Right atrium auricular region (tissue), 2 donors: ENCODE data around the gene NF1. TPM values are rescaled to one million over a fixed set of nuclear protein-coding genes. Genes with fewer than 3 reads are reported as not detected.

Source experiments
- DNase-seq: peaks from one replicate; pipeline ENCODE4 v3.0.0-alpha.2; 2019; ENCODE audit warnings: low spot score
- H3K27ac ChIP-seq, 2 donors: fragments of 200-600 bp; sonication (generic); 1 replicate in 1 of 2; 2 replicates in 1 of 2; pipeline ENCODE4 v1.5.1; 2016 to 2019
- H3K27me3 ChIP-seq, 2 donors: fragments of 200-600 bp; sonication (generic); one replicate each; pipeline versions ENCODE4 v1.5.1 to v1.6.0; 2017 to 2019
- H3K36me3 ChIP-seq: fragments of 200-600 bp; sonication (generic); one replicate; pipeline ENCODE4 v1.5.1; 2016
- H3K4me1 ChIP-seq, 2 donors: fragments of 200-600 bp; sonication (generic); one replicate each; pipeline versions ENCODE4 v1.5.1 to v1.6.0; 2017 to 2019
- H3K4me3 ChIP-seq, 2 donors: fragments of 200-600 bp; sonication (generic); 1 replicate in 1 of 2; 2 replicates in 1 of 2; pipeline ENCODE4 v1.5.1; 2017 to 2019; ENCODE audit warnings: mild to moderate bottlenecking in 1 of 2, moderate library complexity in 1 of 2
- H3K9me3 ChIP-seq, 2 donors: fragments of 200-600 bp; sonication (generic); one replicate each; pipeline ENCODE4 v1.5.1; 2019
- total RNA-seq, 2 donors: library from RNA; depleted of rRNA; stranded (reverse); fragments of >200 nt; gene quantifications; one replicate each; pipeline ENCODE4 v1.1.0, GENCODE V29; 2016
- TF ChIP-seq, protein P1 (sequence below), 2 donors: fragments of 200-600 bp; sonication (generic); IDR thresholded peaks; one replicate each; pipeline ENCODE4 v1.5.1; 2019; ENCODE audit warnings: antibody characterized with exemption in 2 of 2

NF1 gene
- total RNA-seq, 2 donors from 2014 or later: 47.5 to 51.4 TPM

DNA sequence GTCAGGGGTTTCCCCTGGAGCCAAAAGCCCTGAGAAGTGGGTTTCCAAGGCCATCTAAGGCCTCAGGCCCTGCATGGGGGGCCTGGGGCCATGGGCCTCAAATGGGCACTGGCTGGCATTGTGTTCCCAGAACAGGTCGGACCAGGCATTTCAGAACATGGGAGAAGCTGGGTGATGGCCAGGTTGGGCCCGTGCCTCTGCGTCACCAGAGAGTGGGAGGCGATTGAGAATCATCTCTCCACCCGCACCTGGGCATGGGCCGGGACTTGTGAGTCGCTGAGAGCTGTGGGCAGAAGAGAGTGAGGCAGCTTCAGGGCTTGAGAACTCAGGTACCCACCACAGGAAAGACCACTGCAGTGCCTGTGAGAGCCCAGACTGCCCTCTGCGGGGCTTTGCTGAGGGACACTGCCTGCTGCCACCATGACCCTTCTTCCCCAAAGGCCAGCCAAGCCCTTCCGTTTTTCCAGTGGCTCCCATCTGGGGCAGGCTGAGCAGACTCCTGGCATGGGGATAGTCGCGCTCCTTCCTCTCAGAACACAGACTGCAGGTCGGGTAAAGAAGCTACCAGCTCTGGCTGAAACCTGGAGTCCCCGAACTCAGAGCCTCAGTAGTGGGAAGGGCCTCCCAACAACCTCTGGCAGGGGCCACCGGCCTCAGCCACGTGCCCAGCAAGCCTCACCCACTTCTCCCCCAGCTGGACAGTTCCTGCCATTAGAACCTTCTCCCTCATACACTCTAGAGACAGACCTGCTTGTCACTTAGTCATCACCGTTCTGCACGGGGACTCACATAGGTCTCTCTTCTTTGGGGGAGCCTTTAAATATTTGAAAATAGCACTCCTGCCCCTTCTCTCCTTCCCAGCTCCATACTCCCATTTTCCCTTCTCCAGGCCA is 298.3 kb downstream of the NF1 start:
- Histone ChIP-seq H3K36me3 (no peaks in the 10 kb centered on the region), H3K4me1 (peaks cover 0 to 17% of the 10 kb centered on the region in 2 donors), H3K27ac (no peak overlapping the region), H3K4me3 (no peak overlapping the region), H3K9me3 (no peaks in the 10 kb centered on the region), H3K27me3 (peaks cover 0 to 11% of the 10 kb centered on the region in 2 donors)
- peak; percentile 53 for DNase-seq
- TF ChIP-seq, protein P1, sequence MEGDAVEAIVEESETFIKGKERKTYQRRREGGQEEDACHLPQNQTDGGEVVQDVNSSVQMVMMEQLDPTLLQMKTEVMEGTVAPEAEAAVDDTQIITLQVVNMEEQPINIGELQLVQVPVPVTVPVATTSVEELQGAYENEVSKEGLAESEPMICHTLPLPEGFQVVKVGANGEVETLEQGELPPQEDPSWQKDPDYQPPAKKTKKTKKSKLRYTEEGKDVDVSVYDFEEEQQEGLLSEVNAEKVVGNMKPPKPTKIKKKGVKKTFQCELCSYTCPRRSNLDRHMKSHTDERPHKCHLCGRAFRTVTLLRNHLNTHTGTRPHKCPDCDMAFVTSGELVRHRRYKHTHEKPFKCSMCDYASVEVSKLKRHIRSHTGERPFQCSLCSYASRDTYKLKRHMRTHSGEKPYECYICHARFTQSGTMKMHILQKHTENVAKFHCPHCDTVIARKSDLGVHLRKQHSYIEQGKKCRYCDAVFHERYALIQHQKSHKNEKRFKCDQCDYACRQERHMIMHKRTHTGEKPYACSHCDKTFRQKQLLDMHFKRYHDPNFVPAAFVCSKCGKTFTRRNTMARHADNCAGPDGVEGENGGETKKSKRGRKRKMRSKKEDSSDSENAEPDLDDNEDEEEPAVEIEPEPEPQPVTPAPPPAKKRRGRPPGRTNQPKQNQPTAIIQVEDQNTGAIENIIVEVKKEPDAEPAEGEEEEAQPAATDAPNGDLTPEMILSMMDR (IDR thresholded peaks at IDR 0.05): no peak

DNA sequence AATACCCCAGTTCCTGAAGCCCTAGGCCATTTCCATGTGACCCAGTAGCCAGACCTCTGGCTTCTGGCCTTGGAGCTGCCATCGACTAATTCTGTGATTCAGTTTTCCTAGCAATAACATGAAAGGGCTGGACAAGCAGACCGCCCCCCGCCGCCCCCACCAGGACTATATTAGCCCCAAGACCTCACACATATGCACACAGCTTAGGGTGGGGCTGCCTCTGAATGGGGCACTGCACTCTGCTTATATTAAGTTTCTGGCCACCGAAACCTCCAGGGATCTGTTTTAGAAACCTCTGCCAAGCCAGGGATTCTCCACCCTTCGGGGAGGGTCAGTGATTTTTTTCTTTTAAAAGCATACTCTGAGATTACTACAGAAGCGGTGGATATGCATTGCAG is 299.0 kb downstream of the NF1 start:
- H3K27me3 ChIP-seq: peaks cover 0 to 11% of the 10 kb centered on the region in 2 donors

DNA sequence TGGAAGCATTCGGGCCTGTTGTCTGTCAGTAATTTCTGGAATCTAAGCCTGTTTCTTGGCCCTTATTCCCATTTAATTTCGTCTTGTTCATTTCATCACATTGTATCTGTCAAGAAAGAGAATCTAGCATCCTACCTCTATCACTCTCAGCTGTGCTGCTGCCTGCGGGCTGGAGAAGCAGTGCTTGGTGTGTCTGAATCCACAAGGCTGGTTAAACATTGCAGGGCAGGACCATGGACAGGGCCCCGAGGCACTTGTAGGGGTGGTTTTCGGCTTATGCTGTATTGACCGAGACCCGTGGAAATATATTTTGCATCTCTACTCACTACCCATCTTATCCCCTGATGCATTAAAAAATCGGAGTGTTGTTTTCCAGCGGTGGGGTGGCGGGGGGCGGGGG is 299.8 kb downstream of the NF1 start:
- peak; percentile 43 for DNase-seq
- TF ChIP-seq, protein P1 (IDR thresholded peaks at IDR 0.05): no peak
- no peaks in the 10 kb centered on the region for H3K36me3 ChIP-seq
- no peak overlapping the region for H3K27ac ChIP-seq
- H3K9me3 ChIP-seq: no peaks in the 10 kb centered on the region
- H3K4me3 ChIP-seq: no peak overlapping the region
- H3K27me3 ChIP-seq: peaks cover 0 to 11% of the 10 kb centered on the region in 2 donors
- H3K4me1 ChIP-seq: peaks cover 0 to 17% of the 10 kb centered on the region in 2 donors

More for the DNA sequence above, 299.0 kb downstream of the NF1 start:
- DNase-seq: no peak
- H3K36me3 ChIP-seq: no peaks in the 10 kb centered on the region
- TF ChIP-seq, protein P1 (IDR thresholded peaks at IDR 0.05): no peak
- H3K4me1 ChIP-seq: peaks cover 0 to 17% of the 10 kb centered on the region in 2 donors
- H3K9me3 ChIP-seq: no peaks in the 10 kb centered on the region
- no peak overlapping the region for H3K4me3 ChIP-seq
- H3K27ac ChIP-seq: no peak overlapping the region

DNA sequence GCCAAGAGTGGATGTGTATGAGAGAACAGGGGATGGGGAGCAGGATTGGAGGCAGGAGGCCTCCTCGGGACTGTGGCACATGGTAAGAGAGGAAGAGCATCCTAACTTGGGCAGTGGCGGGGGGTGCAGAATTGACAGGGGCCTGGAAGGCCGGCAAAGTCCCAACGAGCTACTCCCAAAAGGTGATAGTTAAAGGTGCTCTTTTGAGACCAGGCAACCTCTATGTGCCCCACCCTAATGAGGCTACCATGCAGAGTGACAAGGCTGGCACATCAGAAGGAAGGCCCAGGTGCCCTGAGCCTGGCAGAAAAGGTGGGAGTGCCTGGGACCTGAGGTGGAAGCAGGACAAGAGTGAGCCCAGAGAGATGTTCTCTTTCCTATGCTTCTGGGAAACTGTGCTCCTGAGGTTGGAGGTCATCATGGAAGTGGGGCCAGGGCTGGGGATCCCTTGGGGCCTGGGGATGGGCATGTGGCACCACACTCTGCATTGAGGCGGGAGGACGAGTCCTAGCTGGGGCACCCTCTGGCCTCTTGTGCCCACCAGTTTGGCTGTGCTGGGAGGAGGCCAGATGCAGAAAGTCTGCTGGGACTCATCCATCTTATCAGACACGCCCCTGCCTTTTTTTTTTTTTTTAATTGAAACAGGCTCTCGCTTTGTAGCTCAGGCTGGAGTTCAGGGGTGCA is 302.6 kb downstream of the NF1 start:
- Histone ChIP-seq H3K9me3 (no peaks in the 10 kb centered on the region), H3K27ac (no peak overlapping the region), H3K27me3 (peaks cover 0 to 5% of the 10 kb centered on the region in 2 donors), H3K36me3 (no peaks in the 10 kb centered on the region), H3K4me1 (peaks cover 0 to 3% of the 10 kb centered on the region in 2 donors), H3K4me3 (no peak overlapping the region)
- peak; percentile 42 for DNase-seq
- TF ChIP-seq, protein P1 (IDR thresholded peaks at IDR 0.05): no peak

DNA sequence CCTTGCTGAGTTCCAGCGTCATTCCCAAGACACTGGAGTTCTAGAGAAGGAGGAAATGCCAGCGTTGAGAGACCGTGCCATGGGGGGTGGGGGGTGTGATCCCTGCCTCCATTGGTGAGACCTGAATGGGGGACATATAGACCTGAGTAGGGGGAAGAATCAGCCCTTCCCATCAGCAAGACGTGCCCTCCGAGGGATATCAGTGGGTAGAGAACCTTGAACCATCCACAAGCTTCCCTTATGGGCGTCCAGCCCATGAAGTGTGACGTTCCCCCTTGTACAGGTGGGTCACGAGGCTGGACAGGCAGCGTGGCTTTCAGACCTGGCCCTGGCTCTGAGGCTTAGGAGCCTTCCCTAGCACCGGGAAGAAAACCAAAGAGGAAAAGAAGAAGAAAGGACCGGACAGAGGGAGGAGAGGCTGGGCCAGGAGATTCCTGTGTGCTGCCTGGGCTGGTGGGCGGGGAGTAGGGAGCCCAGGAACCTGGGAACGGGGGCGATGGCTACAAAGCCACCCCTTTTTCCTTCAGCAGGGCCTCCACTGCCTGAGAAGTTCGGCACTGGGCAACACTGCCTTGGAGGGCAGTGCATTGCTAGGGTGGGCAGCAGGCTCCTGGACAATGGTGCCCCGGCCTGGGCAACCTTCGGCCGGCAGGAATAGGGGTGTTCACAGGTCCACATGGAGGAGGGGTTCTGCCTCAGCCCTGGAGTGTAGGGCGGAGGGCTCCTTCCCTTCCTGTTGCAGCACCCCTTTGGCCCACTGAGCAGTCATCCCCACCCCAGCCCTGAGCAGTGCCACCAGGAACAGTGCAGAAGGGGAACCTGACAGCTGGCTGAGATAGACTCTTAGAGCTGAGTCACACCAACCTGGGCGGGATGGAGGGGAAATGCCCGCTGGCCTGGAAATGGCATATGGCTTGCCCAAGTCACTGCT is 303.9 kb downstream of the NF1 start:
- no peak for DNase-seq
- TF ChIP-seq, protein P1 (IDR thresholded peaks at IDR 0.05): no peak
- Histone ChIP-seq H3K27me3 (no peaks in the 10 kb centered on the region), H3K27ac (no peak overlapping the region), H3K4me1 (no peaks in the 10 kb centered on the region), H3K9me3 (no peaks in the 10 kb centered on the region), H3K4me3 (no peak overlapping the region), H3K36me3 (no peaks in the 10 kb centered on the region)
